ENCODE results near the gene KIAA0825.
"Not testable (repeated sequence)": the region's sequence is repeated elsewhere in the genome, so short reads cannot be mapped to it uniquely, and the experiment has no call there.

KIAA0825 gene

DNA sequence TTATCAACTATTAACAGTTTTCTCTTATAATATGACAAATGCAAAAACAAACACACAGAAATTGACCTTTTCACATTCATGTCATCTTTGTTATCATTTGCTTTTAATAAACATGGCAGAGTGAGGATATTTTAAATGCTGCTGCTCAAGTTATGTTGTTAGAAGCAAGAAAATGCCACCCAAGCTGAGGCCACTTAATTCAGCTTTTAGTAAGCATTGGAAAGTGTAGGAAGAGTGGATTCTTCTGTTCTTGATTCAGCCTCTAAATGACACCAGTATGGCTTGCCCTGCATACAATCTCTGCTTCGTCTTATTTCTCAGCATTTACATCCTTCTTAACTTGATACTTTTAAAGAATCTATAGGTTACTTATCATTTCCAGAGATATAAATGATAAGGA lies 456.6 kb downstream of the KIAA0825 start:
- Histone ChIP-seq H3K4me1 (ENCODE audit: control extremely low read depth in 1 of 4, control insufficient read depth in 4 of 4, insufficient read depth in 4 of 4, low read length in 3 of 4) (no peaks in the 10 kb centered on the region), H3K27me3 (replicated peaks in 2 of 5; ENCODE audit: control insufficient read depth in 4 of 5, insufficient read depth in 5 of 5, low read length in 4 of 5) (no peaks in the 10 kb centered on the region), H3K9me3 (ENCODE audit: control extremely low read depth in 1 of 5, control insufficient read depth in 4 of 5, insufficient read depth in 2 of 5, low read depth in 1 of 5, low read length in 4 of 5) (no peaks in the 10 kb centered on the region), H3K4me3 (ENCODE audit: control insufficient read depth in 1 of 7, extremely low read depth in 1 of 7, insufficient read depth in 4 of 7, low read depth in 2 of 7, low read length in 6 of 7) (no peak overlapping the region), H3K27ac (ENCODE audit: insufficient read depth in 1 of 2, low read depth in 1 of 2, low read length in 2 of 2, poor library complexity in 1 of 2, severe bottlenecking in 2 of 2) (no peak overlapping the region), H3K36me3 (ENCODE audit: control insufficient read depth in 4 of 4, insufficient read depth in 4 of 4, low read length in 3 of 4) (no peaks in the 10 kb centered on the region)
- POLR2A ChIA-PET: interaction anchor here (0.6 kb wide), 1 partner anchor 139 kb away, joined by 4 read pairs; no protein-coding TSS in a partner anchor
- no peak for DNase-seq
- CTCF ChIA-PET: interaction anchor here (0.5 kb wide), 1 partner anchor 73 kb away, joined by 3 read pairs; no protein-coding TSS in a partner anchor
- WGBS (ENCODE audit: insufficient coverage): no CpG with 5 or more reads among the region's 1 CpG

DNA sequence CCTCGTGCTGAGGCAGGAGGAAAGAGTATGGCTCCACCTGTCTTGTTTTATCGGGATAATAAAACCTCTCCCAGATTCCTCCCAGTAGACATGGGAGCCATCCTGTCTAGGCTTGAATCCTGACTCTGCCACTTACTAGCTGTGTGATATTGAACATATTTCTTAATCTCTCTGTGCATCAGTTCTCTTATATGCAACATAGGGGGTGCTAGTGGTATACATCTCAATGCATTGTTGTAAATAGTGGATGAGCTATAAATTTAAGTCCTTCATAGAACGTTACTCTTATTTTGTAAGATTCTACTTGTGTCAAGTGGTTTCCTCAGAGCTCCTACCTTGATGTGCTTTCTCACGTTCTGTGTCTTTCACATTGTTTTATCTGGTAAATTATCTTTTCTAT lies 459.3 kb downstream of the KIAA0825 start:
- CTCF ChIA-PET: no interaction called here
- Histone ChIP-seq H3K4me1 (ENCODE audit: control extremely low read depth in 1 of 4, control insufficient read depth in 4 of 4, insufficient read depth in 4 of 4, low read length in 3 of 4) (no peaks in the 10 kb centered on the region), H3K4me3 (ENCODE audit: control insufficient read depth in 1 of 7, extremely low read depth in 1 of 7, insufficient read depth in 4 of 7, low read depth in 2 of 7, low read length in 6 of 7) (no peak overlapping the region), H3K9me3 (ENCODE audit: control extremely low read depth in 1 of 5, control insufficient read depth in 4 of 5, insufficient read depth in 2 of 5, low read depth in 1 of 5, low read length in 4 of 5) (no peaks in the 10 kb centered on the region), H3K27me3 (replicated peaks in 2 of 5; ENCODE audit: control insufficient read depth in 4 of 5, insufficient read depth in 5 of 5, low read length in 4 of 5) (no peaks in the 10 kb centered on the region), H3K27ac (ENCODE audit: insufficient read depth in 1 of 2, low read depth in 1 of 2, low read length in 2 of 2, poor library complexity in 1 of 2, severe bottlenecking in 2 of 2) (no peak overlapping the region), H3K36me3 (ENCODE audit: control insufficient read depth in 4 of 4, insufficient read depth in 4 of 4, low read length in 3 of 4) (no peaks in the 10 kb centered on the region)
- POLR2A ChIA-PET: no interaction called here
- WGBS (ENCODE audit: insufficient coverage): no CpG with 5 or more reads among the region's 4 CpGs
- no peak for DNase-seq

DNA sequence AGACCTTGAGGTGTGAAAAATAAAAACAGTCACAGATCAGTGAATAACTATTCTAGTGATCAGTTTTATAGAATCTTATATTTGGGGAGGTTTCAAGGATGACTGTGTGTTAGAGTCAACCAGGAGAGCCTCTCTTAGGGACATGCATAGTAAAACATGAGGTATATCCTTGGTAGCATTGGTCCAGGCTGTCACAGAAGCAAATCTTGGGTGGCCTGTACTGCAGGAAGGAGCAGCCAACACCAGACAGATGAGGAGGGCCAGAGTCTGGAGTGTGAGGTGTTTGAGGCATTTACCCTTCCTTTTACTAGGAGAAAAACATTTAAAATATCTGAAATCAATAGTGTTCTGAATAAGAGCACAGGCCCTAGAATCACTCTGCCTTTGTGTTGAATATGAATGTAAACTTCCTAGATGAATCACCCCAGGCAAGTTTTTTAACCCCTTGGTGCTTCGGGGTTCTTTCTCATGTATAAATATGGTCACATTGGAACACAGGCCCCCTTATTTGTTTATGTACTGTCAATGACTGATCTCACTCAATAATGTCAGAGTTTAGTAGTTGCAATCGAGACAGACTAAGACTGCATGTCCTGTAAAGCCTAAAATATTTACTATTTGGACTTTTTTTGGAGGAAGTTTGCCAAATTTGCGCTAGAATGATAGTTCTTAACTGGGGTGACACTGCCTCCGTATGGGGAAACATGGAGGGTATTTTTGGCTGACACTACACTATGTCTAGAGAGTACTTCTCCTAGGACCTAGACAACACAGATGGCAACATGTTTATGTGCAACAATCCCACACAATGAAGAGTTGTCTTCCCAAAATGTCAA lies 460.5 kb downstream of the KIAA0825 start:
- DNase-seq: no peak
- Histone ChIP-seq H3K4me3 (ENCODE audit: control insufficient read depth in 1 of 7, extremely low read depth in 1 of 7, insufficient read depth in 4 of 7, low read depth in 2 of 7, low read length in 6 of 7) (no peak overlapping the region), H3K27me3 (replicated peaks in 2 of 5; ENCODE audit: control insufficient read depth in 4 of 5, insufficient read depth in 5 of 5, low read length in 4 of 5) (no peaks in the 10 kb centered on the region), H3K27ac (ENCODE audit: insufficient read depth in 1 of 2, low read depth in 1 of 2, low read length in 2 of 2, poor library complexity in 1 of 2, severe bottlenecking in 2 of 2) (no peak overlapping the region), H3K4me1 (ENCODE audit: control extremely low read depth in 1 of 4, control insufficient read depth in 4 of 4, insufficient read depth in 4 of 4, low read length in 3 of 4) (no peaks in the 10 kb centered on the region), H3K36me3 (ENCODE audit: control insufficient read depth in 4 of 4, insufficient read depth in 4 of 4, low read length in 3 of 4) (no peaks in the 10 kb centered on the region), H3K9me3 (ENCODE audit: control extremely low read depth in 1 of 5, control insufficient read depth in 4 of 5, insufficient read depth in 2 of 5, low read depth in 1 of 5, low read length in 4 of 5) (no peaks in the 10 kb centered on the region)
- WGBS (ENCODE audit: insufficient coverage): 100% methylated on average over 3 of the region's 4 CpGs
- ChIA-PET CTCF (no interaction called here), POLR2A (no interaction called here)

DNA sequence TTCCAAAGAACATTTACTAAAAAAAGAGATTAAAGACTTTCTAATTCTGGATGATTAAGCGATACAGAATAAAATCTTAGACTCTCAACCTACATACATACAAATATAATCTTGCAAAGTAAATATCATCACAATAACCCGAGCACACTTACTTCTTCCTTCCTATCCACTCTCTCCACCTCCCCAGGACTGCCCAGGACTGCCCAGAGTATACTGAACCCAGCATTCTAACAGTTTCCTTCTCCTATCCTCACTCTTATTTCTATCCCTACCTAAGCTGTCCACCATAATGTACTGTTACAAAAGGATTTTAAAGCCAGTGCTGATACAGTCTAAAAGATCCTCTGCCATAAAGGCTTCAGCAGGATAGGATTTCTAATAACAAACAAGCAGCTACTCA lies 463.7 kb downstream of the KIAA0825 start:
- H3K27me3 ChIP-seq (replicated peaks in 2 of 5; ENCODE audit: control insufficient read depth in 4 of 5, insufficient read depth in 5 of 5, low read length in 4 of 5): no peaks in the 10 kb centered on the region
- H3K4me3 ChIP-seq (ENCODE audit: control insufficient read depth in 1 of 7, extremely low read depth in 1 of 7, insufficient read depth in 4 of 7, low read depth in 2 of 7, low read length in 6 of 7): no peak overlapping the region
- DNase-seq: no peak
- H3K4me1 ChIP-seq (ENCODE audit: control extremely low read depth in 1 of 4, control insufficient read depth in 4 of 4, insufficient read depth in 4 of 4, low read length in 3 of 4): no peaks in the 10 kb centered on the region
- ChIA-PET CTCF (no interaction called here), POLR2A (no interaction called here)
- WGBS (ENCODE audit: insufficient coverage): 100% methylated on average over 2 of the region's 2 CpGs
- H3K27ac ChIP-seq (ENCODE audit: insufficient read depth in 1 of 2, low read depth in 1 of 2, low read length in 2 of 2, poor library complexity in 1 of 2, severe bottlenecking in 2 of 2): no peak overlapping the region
- H3K36me3 ChIP-seq (ENCODE audit: control insufficient read depth in 4 of 4, insufficient read depth in 4 of 4, low read length in 3 of 4): no peaks in the 10 kb centered on the region
- peaks cover 0 to 4% (median 0%) of the 10 kb centered on the region in 5 experiments for H3K9me3 ChIP-seq (ENCODE audit: control extremely low read depth in 1 of 5, control insufficient read depth in 4 of 5, insufficient read depth in 2 of 5, low read depth in 1 of 5, low read length in 4 of 5)

DNA sequence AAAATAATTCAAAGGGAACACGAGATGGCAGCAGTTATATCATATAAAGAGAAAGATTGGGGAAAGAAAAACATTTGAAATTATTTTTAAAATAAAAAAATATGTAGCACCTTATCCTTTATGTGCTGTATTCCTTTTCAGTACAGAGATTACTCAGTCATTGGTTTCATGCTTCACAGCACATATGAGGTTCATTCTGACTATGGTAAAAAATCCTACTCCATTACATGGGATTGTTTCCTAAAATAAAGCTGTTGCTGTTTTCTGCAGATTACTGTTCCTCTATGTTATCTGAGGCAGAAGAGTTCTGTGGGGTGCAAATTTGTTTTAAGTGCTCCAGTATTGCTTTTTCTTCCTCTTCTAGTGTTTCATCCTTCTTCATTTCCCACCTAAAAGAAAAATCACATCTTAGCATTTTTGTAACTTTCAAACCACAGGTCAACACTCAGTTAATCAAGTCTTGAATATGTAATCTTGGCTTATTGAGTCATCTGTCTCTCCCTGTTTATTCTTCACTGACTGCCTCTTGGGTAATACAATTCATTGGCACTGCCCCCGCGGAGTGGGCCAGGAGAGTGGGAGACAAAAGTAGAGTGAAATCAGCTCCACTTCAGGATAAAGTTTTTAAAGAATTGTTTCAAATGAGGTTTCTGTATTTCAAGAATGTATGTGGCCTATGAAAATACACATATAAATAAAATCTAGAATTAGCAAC lies 464.5 kb downstream of the KIAA0825 start:
- Histone ChIP-seq H3K4me3 (ENCODE audit: control insufficient read depth in 1 of 7, extremely low read depth in 1 of 7, insufficient read depth in 4 of 7, low read depth in 2 of 7, low read length in 6 of 7) (no peak overlapping the region), H3K9me3 (ENCODE audit: control extremely low read depth in 1 of 5, control insufficient read depth in 4 of 5, insufficient read depth in 2 of 5, low read depth in 1 of 5, low read length in 4 of 5) (peaks cover 0 to 4% (median 0%) of the 10 kb centered on the region in 5 experiments), H3K4me1 (ENCODE audit: control extremely low read depth in 1 of 4, control insufficient read depth in 4 of 4, insufficient read depth in 4 of 4, low read length in 3 of 4) (no peaks in the 10 kb centered on the region), H3K27me3 (replicated peaks in 2 of 5; ENCODE audit: control insufficient read depth in 4 of 5, insufficient read depth in 5 of 5, low read length in 4 of 5) (no peaks in the 10 kb centered on the region), H3K27ac (ENCODE audit: insufficient read depth in 1 of 2, low read depth in 1 of 2, low read length in 2 of 2, poor library complexity in 1 of 2, severe bottlenecking in 2 of 2) (no peak overlapping the region), H3K36me3 (ENCODE audit: control insufficient read depth in 4 of 4, insufficient read depth in 4 of 4, low read length in 3 of 4) (no peaks in the 10 kb centered on the region)
- no CpG with 5 or more reads among the region's 3 CpGs for WGBS (ENCODE audit: insufficient coverage)
- ChIA-PET POLR2A (no interaction called here), CTCF (no interaction called here)
- DNase-seq: no peak

DNA sequence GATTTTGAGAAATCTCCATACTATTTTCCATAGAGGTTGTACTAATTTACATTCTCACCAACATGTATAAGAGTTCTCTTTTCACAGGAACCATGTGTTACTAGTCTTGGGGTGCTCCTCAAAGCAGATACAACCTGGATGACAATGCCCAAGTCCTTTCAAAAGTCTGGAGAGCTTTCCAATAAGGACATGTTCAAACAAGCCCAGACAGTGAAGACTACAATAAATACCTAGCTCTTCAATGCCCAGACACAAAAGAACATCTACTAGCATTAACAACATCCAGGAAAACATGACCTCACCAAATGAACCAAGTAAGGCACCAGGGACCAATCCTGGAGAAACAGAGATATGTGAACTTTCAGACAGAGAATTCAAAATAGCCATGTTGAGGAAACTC lies 474.8 kb downstream of the KIAA0825 start:
- POLR2A ChIA-PET; H3K36me3 ChIP-seq (ENCODE audit: control insufficient read depth in 4 of 4, insufficient read depth in 4 of 4, low read length in 3 of 4); DNase-seq; CTCF ChIA-PET; H3K4me1 ChIP-seq (ENCODE audit: control extremely low read depth in 1 of 4, control insufficient read depth in 4 of 4, insufficient read depth in 4 of 4, low read length in 3 of 4); H3K27ac ChIP-seq (ENCODE audit: insufficient read depth in 1 of 2, low read depth in 1 of 2, low read length in 2 of 2, poor library complexity in 1 of 2, severe bottlenecking in 2 of 2); H3K27me3 ChIP-seq (replicated peaks in 2 of 5; ENCODE audit: control insufficient read depth in 4 of 5, insufficient read depth in 5 of 5, low read length in 4 of 5); H3K9me3 ChIP-seq (ENCODE audit: control extremely low read depth in 1 of 5, control insufficient read depth in 4 of 5, insufficient read depth in 2 of 5, low read depth in 1 of 5, low read length in 4 of 5); H3K4me3 ChIP-seq (ENCODE audit: control insufficient read depth in 1 of 7, extremely low read depth in 1 of 7, insufficient read depth in 4 of 7, low read depth in 2 of 7, low read length in 6 of 7): not testable (repeated sequence)

DNA sequence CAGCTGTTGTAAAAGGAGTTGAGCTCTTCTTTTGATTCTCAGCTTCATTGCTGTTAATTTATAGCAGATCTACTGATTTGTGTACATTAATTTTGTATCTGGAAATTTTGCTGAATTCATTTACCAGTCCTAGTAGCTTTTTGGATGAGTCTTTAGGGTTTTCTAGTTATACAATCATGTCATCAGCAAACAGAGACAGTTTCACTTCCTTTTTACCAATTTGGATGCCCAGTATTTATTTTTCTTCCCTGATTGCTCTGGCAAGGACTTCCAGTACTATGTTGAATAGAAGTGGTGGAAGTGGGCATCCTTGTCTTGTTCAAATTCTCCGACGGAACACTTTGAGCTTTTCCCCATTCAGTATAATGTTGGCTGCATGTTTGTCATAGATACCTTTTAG lies 478.1 kb downstream of the KIAA0825 start:
- CTCF ChIA-PET: no interaction called here
- 92% methylated on average over 2 of the region's 2 CpGs for WGBS (ENCODE audit: insufficient coverage)
- no peak for DNase-seq
- no peak overlapping the region for H3K4me3 ChIP-seq (ENCODE audit: control insufficient read depth in 1 of 7, extremely low read depth in 1 of 7, insufficient read depth in 4 of 7, low read depth in 2 of 7, low read length in 6 of 7)
- no peak overlapping the region for H3K27ac ChIP-seq (ENCODE audit: insufficient read depth in 1 of 2, low read depth in 1 of 2, low read length in 2 of 2, poor library complexity in 1 of 2, severe bottlenecking in 2 of 2)
- peaks cover 0 to 5% (median 0%) of the 10 kb centered on the region in 5 experiments for H3K9me3 ChIP-seq (ENCODE audit: control extremely low read depth in 1 of 5, control insufficient read depth in 4 of 5, insufficient read depth in 2 of 5, low read depth in 1 of 5, low read length in 4 of 5)
- H3K27me3 ChIP-seq (replicated peaks in 2 of 5; ENCODE audit: control insufficient read depth in 4 of 5, insufficient read depth in 5 of 5, low read length in 4 of 5): no peaks in the 10 kb centered on the region
- H3K36me3 ChIP-seq (ENCODE audit: control insufficient read depth in 4 of 4, insufficient read depth in 4 of 4, low read length in 3 of 4): no peaks in the 10 kb centered on the region
- POLR2A ChIA-PET: no interaction called here
- no peaks in the 10 kb centered on the region for H3K4me1 ChIP-seq (ENCODE audit: control extremely low read depth in 1 of 4, control insufficient read depth in 4 of 4, insufficient read depth in 4 of 4, low read length in 3 of 4)
